GM10266 (cell line): ENCODE results near the gene KLHL3.
A peak's percentile ranks its signal among the peaks of the same experiment; 100 is the strongest.

ENCODE experiments used
- DNase-seq: peaks from one replicate; pipeline ENCODE4 v3.0.0; 2012; ENCODE audit errors: extremely low spot score
- TF ChIP-seq, protein P1 (sequence below): IDR thresholded peaks from 2 replicates; pipeline ENCODE4 v1.5.1; 2012; ENCODE audit warnings: mild to moderate bottlenecking, low read depth; ENCODE audit not compliant: control insufficient read depth, insufficient read depth; ENCODE audit errors: missing control alignments

KLHL3 gene

DNA sequence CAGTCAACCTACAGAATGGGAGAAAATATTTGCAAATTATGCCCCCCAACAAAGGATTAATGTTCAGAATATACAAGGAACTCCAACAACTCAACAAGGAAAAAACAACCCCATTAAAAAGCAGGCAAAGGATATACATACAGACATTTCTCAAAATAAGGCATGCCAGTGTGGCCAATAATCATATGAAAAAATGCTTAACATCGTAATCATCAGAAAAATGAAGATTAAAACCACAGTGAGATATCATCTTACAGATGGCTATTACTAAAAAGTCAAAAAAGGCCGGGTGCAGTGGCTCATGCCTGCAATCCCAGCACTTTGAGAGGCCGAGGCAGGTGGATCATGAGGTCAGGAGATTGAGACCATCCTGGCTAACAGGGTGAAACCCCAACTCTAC lies 103.2 kb downstream of the KLHL3 start:
- TF ChIP-seq, protein P1, sequence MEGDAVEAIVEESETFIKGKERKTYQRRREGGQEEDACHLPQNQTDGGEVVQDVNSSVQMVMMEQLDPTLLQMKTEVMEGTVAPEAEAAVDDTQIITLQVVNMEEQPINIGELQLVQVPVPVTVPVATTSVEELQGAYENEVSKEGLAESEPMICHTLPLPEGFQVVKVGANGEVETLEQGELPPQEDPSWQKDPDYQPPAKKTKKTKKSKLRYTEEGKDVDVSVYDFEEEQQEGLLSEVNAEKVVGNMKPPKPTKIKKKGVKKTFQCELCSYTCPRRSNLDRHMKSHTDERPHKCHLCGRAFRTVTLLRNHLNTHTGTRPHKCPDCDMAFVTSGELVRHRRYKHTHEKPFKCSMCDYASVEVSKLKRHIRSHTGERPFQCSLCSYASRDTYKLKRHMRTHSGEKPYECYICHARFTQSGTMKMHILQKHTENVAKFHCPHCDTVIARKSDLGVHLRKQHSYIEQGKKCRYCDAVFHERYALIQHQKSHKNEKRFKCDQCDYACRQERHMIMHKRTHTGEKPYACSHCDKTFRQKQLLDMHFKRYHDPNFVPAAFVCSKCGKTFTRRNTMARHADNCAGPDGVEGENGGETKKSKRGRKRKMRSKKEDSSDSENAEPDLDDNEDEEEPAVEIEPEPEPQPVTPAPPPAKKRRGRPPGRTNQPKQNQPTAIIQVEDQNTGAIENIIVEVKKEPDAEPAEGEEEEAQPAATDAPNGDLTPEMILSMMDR = no peak
- DNase-seq = no peak

DNA sequence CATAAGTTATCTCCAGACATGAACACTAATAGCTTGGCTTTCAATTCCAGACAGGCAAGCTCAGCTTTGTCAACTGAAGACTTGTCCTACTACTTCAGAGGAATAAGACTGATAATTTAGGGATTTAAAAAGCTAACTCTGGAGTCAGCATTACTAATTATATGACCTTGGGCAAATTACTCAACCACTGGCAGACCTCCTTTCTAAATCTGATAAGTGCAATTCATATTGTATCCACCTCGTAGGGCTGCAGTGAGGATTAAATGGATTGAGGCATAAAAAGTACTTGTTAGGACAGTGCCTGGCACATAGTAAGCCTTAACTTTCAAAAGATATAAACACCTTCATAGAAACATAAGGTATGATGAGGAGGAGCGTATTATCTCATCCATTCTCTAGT lies 104.4 kb downstream of the KLHL3 start:
- TF ChIP-seq, protein P1 = no peak
- no peak for DNase-seq

DNA sequence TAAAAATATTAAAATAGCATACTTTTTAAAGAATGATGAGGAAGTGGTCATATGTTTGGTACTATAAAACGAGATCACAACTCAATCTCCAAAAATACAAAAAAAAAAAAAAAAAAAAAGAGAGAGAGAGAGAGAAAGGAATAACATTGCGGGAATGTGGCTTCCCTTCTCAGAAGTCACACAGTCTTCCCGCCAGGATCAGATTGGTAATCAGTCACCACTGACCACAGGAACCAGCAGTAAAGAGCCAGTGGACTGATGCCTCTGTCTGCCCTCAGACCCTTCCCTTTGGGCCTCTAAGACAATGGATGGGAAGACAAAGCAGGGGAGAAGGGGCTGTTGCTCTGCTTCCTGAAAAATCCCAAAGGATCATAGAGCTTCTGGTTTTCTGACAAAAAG lies 104.9 kb downstream of the KLHL3 start:
- no peak for DNase-seq
- TF ChIP-seq, protein P1 = no peak

DNA sequence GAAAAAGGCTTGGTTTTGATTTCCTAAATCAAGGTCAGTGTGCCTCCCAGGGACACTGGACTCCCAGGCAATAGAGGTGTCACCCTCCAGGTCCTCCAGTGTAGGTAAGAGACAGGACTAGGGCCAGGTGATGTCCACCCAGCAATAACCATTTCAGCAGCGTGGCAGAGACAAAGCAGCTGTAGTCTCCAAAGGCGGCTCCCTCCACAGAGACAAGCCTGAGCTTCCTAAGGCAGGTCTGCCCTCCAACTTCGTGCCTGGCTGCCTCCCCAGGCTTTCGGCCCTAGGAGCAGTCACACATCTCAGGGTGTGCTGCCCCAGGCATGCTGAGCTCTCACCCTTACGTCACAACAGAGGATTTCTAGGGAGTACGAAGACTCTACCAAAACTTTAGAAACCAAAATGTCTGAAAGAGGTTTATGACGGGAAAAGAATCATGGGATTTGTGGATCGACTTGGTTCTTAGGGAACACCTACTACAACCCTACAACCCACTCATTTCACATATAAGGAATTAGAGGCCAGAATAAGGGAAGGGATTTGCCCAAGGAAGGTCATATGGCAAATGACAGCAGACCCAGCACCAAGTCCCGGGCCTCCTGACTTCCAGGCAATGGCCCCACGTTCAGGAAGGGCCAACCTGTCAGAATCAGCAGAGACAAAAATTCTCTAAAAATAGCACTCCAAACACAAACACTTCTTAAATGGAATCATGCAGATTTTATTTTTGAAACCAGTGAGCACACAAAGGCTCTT lies 105.5 kb downstream of the KLHL3 start:
- no peak for DNase-seq

DNA sequence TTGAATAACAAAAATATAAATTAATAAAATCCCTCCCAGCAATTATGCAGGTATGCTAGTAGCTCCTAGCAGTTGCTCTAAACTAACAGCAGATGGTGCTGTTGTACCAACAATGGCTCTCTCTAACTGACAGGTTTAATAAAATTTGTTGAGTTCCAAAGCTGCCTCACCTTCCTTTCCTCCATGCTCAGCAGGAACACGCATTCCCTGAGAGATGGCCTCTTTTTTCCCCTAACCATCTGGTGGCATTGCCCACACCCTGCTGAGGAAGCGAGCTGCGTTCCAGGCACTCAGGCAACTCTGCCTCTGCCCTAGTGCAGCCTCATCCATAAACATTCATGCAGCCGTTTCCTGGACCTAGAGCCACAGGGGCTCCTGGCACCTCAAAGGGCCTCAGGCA lies 106.2 kb downstream of the KLHL3 start:
- TF ChIP-seq, protein P1 = peak; percentile 82
- DNase-seq = peak; percentile 78

More for the DNA sequence above, 105.5 kb downstream of the KLHL3 start:
- TF ChIP-seq, protein P1 = no peak

DNA sequence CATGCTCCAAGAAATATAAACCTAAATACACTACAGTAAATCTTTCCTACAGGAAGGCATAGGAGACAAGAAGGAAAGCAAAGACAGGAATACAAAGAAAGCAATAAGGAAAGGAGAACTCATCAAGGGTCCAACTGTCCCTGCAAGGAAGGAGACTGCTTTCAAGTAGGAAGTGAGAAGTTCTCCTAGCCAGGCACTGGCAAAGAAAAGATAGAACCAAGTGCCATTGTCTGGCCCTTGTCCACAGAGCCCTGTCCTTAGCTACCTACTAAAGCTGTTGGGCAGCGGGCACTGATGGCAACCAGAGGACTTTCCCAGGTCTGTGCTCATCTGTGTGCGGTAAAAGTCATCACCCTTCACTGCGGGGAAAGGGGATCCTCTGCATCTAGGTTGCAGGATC lies 108.2 kb downstream of the KLHL3 start:
- TF ChIP-seq, protein P1 = no peak
- no peak for DNase-seq

DNA sequence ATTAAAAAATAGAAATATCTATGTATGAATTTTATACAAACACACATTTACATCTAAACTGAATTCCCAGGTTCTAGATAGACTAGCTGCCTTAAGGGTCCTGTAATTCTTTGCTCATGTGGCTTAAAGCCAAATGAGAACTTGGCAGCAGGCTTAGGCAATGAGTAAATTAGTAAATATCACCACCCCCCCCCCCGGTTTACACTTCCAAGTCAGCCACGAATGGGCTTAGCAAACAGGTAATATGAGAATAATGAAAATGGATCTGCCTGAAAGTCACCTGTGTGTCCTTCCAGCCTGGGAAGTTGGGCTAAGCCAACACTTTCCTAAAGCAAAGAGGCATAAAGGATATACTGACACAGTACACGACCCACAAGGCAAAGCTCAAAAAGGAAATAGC lies 108.6 kb downstream of the KLHL3 start:
- TF ChIP-seq, protein P1 = no peak

More for the DNA sequence above, 108.6 kb downstream of the KLHL3 start:
- no peak for DNase-seq
